Fibroblast of skin of right quadriceps (primary cell): ENCODE measurements around the gene DHRS3.
"Not testable (repeated sequence)": the region's sequence is repeated elsewhere in the genome, so short reads cannot be mapped to it uniquely, and the experiment has no call there.

Experiments
- DNase-seq: peaks from one replicate; pipeline ENCODE4 v3.0.0-alpha.2; 2013

Gene DHRS3

DNA sequence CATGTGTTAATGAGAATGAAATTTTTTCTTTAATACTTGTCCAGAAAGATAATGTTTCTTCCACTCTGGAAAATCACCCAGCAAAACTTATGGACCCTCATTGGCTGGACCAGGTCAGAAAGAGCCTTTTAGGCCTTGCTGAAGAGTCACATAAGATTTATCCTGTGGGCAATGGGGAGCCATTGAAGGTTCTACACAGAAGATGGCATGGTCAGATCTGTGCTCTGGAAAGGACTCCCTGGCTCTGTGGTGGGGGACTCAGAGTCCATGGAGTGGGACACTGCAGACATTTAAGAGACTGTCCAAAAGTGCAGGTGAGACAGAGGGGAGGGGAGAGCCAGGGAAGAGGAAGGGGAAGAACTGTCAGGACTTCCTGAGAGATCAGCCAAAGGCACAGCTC is 66.4 kb downstream of the DHRS3 start:
- DNase-seq, result no peak

DNA sequence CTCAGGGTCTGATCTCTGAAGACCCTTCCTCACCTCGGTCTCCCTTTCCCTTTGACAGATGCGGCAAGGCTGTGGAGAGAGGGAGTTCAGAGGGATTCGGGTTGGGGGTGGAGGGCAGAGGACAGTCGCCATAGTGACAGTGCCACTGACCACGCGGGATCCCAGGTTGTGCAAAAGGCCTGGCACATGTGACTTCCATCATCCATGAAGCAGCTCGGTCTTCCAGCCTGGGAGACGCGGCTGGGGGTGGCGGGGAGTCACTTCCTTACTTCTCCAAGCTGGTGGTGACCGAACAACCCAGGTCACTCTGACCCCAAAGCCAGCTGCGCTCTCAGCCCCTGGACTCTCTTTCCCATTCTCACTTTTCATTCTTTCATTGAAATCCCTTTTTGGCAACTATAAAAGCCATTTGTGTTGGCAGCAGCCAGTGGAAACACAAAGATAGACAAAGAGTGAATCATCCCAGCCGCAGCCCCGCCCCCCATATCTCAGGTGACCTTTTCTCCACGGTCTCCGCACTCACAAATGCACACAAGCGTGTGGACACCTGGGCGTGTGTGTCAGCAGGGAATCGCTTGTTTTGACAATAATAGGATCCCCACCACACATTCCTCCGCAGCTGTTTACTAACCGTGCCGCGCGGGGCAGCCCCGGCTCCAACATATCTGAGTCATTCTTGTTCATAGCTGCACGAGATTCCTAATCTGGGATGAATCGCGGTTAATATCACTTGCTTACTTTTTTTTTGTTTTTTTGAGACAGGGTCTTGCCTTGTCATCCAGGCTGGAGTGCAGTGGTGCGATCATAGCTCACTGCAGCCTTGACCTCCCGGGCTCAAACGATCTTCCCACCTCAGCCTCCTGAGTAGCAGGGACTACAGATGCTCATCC is 68.3 kb downstream of the DHRS3 start:
- DNase-seq, result peak; percentile 93

DNA sequence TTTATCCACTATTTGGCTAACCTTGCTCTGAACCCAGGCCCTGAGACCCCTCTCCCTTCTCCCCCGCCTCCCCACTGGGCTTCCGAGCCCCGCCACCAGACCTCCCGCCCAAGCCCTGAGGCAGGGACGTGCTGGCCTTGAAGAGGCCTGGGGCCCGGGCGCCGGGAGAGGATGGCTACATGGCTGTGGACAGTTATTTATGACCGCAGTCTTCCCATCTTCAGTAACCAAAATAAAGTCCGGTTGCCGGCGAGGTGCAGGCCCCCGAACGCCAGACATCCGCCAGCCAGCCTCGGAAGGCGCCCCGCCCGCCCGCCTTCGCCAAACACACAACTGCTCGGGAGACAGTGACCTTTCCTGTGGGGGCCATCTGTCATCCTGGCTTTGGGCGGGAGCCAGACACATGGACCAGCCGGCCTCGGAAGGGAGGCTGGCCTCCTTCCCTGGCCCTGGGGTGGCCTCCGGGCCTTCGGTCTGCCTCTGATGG is 69.0 kb downstream of the DHRS3 start:
- no peak for DNase-seq

DNA sequence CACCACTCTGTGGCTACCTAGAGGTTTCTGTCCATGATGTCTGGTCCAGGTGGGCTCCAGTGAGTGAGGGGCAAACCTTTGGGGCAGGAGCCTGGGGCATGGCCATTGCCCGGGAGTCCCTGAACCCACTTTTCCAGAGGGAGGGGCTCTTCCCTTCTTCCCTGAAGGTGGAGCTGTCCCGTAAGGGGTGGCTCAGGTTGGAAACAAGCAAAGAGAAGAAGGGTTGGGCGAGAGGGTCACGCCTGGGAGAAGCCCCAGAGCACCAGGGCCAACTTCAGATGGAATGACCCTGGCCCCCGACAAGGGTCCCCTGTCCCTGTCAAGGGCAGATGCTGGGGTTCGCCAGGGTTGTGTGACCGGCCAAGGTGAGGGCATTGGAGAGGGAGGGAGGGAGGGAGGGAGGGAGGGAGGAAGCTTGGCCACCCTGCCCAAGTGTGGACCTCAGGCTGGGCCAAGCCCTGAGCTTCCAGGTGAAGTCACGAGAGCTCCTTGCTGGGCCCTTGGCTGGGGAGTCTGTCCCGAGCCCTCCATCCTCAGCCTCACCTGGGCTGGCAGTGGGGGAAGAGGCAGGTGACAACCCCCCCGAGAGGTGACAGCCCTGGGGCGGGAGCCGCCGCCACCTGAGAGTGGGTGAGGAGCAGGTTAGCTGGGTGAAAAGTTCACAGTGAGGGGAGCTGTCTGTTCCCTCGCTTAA is 69.6 kb downstream of the DHRS3 start:
- no peak for DNase-seq

GRCh38 chr1:12547586-12548225 is 70.3 kb downstream of the DHRS3 start:
- no peak for DNase-seq

DNA sequence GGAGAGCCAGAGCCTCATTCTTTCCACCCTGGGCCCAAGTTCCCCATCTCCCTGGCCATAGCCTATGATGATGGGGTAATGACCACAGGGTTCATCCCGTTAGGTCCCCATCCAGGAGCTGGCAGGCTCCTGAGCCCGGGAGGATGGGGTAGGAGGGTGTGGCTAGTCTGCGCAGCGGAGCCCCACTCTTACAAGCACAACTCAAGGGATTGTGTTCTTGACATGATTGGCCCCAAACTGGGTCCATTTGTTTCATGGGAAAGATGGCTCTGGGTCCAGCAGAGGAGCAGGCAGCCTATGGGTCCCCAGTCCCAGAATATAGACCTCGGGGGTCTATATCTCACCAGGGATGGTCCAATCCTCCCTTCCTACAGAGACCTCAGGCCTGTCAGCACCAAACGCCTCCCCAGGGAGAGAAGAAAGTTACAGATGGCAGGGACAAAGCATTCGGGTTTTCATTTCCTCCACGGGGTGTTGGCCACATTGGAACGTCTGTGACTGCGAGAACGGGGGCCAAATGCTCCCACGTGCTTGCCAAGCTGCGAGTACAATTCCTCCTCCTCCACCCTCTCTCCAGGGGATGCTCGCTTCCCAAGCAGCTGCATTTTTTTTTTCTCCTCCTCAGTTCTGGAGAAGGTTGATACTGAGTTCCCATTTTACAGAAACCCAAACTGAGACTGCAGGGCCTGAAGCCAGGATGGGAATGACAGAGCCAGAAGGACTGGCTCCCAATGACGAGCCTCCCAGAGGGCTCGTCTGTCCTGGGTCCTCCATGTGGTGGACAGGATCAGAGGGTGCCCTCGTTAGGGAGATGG is 71.0 kb downstream of the DHRS3 start:
- no peak for DNase-seq

DNA sequence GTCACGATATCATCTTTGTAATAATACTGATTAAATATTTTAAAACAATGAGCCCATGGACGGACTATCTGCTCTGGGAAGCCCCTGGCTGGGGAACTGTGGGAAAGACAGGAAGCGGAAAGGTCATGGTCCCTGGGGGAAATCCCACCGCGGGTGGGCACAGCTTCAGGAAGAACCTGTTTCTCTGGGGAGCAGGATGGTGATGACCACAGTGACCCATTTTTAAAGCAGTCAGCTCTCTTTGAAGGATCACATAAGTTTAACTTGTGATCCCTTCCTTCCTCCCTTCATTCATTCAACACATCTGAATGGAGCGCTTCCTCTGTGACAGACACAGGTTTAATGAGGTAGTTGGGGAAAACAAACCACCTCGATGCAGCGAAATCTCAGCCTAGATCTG is 73.0 kb downstream of the DHRS3 start:
- no peak for DNase-seq

GRCh38 chr1:12544357-12544756 is 73.7 kb downstream of the DHRS3 start:
- no peak for DNase-seq

GRCh38 chr1:12543740-12544154 is 74.3 kb downstream of the DHRS3 start:
- DNase-seq, result no peak

DNA sequence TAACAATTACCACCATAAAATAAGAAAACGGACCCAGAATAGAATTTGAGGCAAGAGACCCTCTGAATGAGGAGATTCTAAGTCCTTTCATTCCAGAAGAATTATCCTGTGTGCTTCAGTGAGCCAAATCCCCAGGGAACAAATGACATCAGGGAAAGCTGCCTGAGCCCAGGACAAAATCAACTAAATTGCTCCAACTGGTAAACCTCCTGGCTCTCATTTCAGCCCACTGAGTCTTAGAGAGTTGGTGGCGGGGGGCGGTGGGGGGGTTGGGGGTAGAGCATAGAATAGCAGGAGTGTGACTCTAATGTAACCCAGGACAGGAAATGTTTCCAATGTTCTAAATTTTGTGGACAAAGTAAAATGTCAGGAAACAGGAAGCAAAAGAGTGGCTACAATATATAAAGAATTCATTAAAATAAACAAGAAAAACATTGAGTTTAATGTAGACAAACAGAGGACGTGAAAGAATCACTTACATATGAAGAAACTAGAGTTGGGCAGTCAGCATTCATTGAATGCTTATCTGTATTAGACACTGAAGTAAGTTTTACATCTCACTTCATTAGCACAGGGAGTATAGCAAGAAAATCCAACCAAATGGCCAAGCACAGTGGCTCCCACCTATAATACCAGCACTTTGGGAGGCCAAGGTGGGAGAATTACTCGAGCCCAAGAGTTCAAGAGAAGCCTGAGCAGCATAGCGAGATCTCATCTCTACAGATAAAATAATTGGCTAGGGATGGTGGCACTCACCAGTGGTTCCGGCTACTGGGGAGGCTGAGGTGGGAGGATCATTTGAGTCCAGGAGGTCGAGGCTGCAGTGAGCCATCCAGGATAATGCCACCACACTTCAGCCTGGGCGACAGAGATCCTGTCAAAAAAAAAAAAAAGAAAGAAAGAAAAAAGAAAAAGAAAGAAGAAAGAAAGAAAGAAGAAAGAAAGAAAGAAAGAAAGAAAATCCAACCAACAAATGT is 75.1 kb downstream of the DHRS3 start:
- DNase-seq, result no peak

DNA sequence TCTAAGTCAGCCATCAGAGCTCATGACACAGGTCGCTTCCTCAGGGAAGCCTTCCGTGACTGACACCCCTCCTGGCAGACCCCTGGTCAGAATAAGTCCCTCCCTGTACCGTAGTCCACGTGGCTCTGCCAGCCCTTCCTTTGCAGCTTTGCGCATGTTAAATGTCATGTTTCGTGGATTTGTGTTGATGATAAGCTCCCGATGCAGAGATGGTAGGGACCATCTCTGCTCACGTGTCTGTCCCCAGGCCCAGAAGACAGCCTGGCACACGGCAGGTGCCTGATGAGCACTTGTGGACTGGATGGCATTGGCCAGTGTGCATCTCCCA is 75.9 kb downstream of the DHRS3 start:
- no peak for DNase-seq

- peak; percentile 60 for DNase-seq
Measured at GRCh38 chr1:12541274-12542137, 76.5 kb downstream of the DHRS3 start.

- no peak for DNase-seq
Measured at GRCh38 chr1:12540580-12541273, 77.3 kb downstream of the DHRS3 start.

DNA sequence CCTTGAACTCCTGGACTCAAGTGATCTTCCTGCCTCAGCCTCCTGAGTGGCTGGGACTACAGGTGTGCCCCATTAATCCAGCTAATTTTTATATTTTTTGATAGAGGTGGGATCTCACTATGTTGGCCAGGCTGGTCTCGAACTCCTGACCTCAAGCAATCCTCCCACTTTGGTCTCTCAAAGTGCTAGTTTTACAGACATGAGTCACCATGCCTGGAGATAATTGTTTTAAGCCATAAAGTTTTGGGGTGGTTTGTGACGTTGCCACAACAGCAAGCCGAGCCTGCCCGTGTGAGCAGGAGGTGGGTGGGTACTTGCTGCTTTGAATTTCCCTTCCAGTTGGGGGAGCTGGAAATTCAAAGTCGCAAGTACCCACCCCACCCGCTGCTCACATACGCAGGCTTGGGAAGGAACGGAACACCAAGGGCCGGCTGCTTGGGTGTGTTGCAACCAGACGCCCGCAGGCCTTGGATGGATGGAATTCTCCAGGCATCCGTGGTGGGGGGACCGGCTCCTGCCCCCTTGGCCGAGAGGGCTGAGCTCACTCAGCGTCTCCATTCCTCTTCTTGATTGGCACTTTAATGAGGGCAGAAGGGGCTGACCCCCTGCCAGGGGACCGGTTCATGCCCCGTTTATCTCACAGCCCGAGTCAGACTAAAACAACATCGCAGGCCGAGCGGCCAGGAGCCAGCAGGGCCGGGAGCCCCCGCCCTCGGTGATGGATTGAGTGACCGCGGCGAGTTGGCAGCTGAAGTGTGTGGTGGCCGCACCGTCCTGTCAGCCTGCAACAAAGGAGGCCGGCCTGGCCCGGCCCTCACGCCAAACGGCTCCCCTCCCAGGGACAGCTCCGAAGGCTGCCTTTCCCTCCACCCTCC is 78.1 kb downstream of the DHRS3 start:
- DNase-seq, result peak; percentile 88

DNA sequence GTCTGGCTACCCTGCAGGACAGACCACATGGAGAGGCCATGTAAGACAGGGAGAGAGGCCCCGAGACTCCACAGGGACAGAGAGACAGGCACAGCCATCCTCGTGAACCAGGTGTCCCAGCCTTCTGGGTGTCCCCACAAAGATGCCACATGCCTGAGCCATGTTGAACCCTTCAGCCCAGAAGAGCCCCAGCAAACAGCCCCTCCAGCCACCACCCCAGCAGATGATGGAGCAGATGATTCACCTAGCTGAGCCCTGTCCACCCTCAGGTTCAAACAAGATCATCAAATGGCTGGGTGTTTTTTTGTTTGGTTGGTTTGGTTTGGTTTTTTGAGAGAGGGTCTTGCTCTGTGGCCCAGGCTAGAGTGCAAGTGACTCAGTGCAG is 78.7 kb downstream of the DHRS3 start:
- DNase-seq, result no peak

DNA sequence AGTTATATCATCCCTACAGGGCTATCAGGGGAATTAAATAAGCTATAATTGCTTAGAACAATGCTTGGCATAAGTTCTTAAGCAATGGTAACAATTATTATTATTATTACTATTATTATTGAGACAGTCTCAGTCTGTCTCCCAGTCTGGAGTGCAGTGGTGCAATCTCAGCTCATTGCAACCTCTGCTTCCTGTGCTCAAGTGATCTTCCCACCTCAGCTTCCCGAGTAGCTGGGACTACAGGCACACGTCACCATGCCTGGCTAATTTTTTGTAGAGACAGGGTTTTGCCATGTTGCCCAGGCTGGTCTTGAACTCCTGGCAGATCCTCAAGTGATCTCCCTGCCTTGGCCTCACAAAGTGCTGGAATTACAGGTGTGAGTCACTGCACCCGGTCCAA is 79.5 kb downstream of the DHRS3 start:
- not testable (repeated sequence) for DNase-seq

- no peak for DNase-seq
Measured at GRCh38 chr1:12537906-12538461, 80.0 kb downstream of the DHRS3 start.

GRCh38 chr1:12537294-12537693 is 80.7 kb downstream of the DHRS3 start:
- no peak for DNase-seq
